Dedifferentiated amniotic fluid mesenchymal stem cell (primary cell): ENCODE data around the gene HEYL.
A peak's percentile ranks its signal among the peaks of the same experiment; 100 is the strongest.

Experiments
- DNase-seq: peaks from one replicate; pipeline ENCODE4 v3.0.0-alpha.2; 2016; ENCODE audit errors: extremely low spot score

Gene HEYL

DNA sequence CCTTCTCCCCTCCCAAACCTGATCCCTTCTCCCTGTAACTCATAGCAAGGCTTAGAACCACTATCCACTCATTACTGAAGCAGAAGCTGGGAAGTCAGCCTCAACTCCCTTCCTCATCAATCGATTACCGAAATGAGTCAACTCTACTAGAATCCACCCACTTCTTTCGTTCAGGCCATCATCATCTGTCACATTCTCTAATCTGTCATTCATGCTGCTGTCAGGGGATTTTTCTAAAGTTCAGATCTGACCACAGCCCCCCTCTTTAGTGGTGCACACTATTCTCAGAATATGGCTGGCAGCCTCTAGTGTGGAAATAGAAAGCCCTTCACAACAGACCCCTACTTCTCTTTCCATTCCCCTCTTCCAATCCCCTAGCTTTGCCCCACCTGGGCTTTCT lies 27.3 kb upstream of the HEYL start:
- DNase-seq = no peak

DNA sequence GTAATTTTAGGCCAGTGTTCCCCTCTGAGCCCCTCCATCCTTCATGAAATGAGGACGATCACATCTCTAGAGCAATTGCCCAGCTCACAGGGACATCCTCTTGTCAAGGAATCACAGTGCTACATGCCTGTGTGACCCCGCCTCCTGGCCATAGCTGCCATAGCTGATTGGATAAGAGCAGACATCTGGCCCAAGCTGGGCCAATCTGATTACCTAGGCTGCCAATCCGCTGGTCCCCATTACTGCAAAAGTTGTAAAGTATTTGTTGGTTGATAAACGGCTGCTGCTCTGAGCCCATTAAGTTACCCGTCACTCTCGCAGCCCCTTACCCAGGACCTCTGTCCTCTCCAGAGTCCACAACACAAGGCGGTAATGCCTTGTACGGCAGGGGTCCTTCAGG lies 24.1 kb upstream of the HEYL start:
- DNase-seq = no peak

DNA sequence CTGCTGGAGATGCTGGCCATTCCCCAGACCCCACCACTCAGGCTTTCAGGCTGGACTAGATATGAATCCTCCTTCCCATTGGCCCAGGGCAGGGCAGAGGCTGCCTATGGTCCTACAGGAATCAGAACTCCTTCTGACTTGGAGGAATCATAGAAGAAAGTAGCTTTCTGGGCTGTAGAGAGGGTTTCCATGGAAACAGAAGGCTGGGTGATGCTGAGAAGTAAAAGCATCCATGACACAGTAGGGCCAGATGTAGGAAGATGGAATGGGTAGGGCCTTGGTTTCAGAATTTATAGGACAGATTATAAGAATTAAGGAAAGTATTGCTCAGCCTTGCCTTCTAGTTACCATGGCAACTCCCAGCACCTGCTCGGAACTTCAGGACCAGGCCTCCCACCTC lies 23.4 kb upstream of the HEYL start:
- DNase-seq = no peak

DNA sequence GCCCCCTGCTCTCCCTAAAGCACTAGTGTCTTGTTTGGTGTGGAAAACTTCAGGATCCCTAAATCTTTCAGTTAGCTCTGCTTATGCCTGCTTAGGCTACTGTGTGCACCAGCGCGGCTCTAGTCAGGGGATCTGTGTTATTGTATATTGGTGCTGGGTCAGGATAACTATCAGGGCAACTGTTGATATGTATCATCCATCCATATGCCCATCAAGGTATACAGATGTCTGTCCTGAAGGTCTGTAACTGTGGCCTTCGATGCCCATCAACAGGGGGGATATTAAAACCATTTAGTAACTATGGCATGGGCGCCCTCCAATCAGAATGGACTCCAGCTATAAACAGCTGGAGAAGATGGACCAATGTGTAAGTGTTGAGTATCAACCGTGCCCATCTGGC lies 20.1 kb upstream of the HEYL start:
- DNase-seq = no peak

DNA sequence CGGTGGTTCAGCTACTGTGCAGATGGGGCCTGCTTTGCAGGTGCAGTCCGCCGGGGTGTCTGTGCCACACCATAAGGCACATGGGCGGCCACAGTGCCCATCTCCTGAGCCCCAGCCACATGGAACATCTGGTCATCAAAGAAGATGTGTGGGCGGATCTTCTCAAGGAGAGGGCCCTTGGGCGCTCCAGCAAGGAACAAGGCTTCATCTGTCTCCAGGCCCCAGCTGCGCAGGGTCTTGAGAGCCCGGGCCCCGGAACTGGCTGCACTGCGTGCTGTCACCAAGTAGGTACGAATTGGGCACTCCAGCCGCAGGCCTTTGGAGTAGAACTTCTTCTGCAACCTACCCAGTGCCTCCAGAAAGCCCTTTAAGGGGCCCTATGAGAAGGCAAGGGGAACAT lies 19.7 kb upstream of the HEYL start:
- no peak for DNase-seq

DNA sequence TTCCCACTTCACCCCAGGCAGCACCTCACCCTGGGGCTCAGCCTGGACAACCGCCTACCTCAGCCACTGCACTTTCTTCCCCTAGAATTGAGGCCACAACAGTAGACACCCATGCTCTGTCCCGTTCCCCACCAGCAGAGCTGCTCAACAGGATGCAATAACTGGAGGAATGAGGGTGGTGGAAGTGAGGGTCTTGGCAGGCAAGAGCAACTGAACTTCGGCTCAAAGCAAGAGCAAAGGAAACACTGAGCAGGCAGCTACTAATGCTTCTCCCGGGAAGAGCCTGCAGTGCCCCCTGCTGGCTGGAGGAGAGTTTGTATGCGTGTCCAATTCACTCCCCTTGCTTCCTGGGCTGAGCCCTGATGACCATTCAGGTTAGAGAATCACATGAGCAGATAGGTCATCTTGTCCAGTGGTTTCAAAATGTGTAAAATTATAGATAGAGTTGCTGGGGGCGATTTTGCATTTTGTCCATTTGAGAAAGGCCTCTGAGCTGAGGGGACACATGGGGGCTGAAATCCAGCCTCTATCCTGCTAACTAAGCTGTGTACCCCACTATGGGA lies 18.6 kb upstream of the HEYL start:
- DNase-seq = peak; percentile 30

DNA sequence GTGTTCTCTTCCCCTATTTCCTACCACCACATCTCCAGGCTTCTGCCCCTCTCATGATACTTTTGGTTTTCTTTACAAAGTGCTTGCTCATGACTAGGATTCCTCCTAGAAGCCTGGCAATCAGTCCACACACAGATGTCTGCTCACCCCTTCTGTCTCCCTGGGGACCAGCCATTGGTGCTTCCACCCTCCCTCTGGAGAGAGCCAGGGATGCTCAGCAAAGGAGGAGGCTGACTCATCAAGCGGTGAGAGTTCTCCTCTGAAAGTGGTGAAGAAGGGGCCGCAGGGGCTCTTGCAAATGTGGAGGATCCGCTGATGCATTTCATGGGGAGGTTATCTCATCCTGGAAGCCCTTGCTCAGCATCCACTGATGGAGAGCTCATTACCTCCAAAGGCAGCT lies 18.0 kb upstream of the HEYL start:
- no peak for DNase-seq

DNA sequence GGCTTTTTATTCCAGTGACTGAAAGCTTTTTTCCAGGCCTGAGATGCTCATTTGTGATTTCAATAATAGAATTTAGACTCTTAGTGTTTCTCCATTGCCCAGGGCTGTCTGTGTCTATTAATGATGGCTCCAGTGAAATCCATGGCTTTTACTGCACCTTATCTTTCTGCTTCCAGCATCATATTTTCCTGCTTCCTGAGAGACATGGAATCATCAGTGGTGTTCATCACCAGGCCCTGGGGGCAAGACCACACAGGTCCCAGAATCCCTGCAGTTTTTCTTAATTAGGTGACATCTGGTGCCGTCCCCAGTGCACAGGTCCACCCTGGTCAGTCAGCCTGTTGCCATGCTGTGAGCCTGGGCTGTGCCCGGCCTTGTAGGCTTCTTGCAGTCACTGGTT lies 16.9 kb upstream of the HEYL start:
- no peak for DNase-seq

DNA sequence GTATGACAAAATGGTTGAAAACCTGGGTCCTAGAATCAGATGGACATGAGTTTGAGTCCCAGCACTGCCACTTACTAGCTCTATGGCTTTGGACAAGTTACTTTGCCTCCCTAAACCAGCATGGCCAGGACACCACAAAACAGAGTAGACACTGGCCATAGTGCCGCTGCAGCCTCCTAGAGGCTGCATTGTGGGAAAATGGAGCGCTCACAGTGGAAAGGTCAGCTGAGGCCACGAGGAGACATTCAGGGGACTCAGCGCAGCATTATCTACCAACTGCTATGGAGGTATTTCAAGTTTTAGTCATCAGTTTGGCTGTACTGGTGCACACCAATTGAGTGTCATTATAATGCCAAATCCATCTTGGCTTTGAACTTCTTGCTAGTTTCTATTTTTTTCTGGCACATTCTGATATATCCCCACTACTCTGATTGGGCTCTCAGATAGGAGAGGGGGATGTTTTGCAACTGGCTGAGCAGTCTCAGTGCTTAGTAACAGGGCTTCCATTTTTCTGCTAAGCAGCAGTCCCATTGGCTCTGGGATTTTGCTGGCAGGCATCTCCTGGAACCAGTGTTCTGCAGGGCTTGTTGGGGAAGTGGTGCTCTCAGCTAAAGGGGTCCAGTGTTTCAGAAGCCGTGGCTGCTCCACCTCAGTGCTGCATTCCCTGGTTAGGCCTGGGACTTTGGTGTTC lies 16.3 kb upstream of the HEYL start:
- no peak for DNase-seq

DNA sequence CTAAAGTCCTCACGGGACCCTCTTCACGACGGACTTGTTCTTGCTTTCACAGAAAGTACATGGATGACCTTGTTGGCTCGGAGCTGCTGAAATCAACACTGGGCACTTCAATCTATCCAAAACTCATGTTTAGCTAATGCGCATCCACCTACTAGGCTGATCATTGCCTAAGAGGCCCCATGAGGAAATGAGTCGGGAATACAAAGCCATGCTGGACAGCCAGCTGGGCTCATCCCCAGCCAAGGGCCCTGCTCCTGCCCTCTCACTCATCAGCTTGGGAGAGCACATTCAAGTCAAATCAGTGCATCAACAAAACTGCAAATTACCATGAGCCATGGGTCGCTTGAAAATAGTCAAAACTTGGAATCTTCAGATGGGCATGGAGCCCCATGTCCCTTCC lies 14.8 kb upstream of the HEYL start:
- DNase-seq = no peak

DNA sequence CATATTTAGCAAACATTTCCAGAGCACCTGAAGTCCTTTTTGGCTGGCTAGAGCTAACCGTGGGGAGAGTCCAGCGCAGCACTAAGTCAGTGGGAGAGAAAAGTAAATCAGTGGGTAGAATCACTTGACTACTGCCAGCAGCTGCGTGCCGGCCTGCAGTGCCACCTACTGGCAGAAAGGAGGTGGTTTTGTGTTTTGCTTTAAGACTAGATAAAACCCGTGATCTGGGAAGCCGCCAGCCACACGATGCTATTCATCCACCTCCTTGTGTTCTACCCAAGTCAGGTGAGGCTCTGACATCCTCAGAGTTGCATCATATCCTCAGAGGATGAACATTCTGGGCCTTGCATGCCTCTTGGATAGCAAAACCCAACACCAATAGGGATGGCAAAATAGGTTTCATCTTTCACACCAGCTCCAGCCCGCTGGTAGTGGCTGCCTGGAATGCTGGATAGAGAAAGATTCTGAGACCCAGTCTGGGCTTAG lies 14.1 kb upstream of the HEYL start:
- DNase-seq = peak; percentile 75

DNA sequence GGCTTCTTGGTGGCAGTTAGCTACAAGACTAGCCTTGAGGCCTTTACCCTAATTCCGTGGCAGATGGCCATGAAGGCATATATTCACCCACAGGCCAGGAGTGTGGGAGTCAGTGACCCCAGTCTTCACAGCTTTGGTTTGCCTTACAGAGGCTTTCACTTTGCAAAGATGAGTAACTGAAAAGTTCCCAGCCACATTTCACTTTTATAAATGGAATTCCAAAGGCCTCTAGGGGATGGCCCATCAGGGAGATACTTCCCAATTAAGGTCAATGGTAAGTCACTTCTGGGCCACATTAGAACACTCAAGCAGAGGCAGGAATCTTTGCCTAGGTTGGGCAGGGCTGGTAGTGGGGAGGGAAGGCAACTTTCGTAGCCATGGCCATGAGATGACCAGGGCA lies 13.1 kb upstream of the HEYL start:
- DNase-seq = no peak

DNA sequence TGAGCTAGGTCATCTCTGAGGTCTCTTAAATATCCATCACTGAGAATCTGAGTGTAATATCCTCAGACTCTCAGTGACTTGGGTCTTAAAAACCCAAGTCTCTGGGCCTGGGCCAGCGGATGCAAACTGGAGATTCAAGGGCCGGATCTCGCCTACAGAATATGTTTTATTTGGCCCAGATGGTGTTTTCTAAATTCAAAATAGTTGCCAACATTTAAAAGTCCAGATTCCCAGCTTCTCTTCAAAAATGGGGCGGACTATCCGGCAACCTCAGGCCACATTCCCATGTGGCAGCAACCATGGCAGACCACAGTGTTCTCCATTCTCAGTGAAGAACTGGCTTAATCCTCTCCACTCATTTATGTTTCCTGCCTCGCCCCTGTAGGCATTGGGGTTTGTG lies 12.7 kb upstream of the HEYL start:
- no peak for DNase-seq

DNA sequence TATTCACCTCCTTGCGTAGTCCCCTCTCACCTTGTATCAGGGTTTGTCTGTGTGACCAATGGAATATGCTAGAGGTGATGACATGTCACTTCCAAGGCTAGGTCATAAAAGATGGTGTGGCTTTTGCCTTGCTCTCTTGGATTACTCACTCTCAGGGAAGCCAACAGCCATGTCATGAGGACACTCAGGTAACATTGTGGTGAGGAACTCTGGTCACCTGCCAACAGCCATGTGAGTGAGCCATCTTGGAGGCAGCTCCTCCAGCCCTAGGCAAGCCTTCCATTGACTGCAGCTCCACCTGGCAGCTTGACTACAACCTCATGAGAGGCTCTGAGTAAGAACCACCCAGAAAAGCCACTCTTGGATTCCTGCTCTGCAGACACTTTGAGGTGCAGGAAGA lies 11.0 kb upstream of the HEYL start:
- DNase-seq = no peak

DNA sequence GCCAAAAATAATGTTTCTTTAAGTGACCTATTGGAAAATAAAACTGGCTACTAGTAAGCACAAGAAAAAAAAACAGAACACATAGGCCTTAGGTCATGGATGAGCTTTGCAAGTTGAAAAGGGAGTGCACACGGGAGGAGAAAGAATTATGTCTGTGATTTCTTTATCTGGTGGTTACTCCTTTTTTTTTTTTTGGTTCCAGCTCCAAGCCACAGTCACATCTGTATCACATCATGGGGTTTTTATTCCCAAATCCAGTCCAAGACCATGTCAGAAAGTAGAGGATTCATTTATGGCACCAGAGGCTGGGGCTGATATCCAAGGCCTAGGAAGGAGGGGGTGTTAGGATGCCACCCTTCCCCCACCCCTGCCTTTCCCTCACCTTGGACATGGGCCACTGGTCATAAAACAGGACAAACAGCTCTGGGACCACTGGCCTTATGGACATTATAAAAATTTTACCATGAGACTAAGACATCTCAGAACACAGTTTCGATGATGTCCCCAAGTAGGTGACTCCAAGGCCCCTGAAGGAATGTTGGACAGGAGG lies 10.3 kb upstream of the HEYL start:
- no peak for DNase-seq

DNA sequence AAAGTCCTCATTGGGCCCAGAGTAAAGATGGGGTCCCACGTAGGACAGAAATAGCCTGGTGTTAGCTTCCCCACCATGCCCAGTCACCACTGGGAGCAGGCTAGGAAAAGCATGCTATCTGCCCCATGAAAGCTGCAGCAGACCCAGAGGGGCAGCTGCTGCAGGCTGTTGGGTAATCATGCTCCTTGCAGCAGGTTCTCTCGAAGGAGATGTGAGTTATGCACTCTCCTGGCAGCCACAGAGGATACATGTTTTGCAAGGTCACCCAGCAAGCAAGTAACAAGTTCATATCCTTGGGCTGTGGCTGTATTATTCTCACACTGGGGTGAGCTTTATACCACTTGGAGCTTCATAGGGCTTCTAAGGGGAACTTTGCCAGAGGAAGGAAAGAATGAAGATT lies 9.1 kb upstream of the HEYL start:
- no peak for DNase-seq

DNA sequence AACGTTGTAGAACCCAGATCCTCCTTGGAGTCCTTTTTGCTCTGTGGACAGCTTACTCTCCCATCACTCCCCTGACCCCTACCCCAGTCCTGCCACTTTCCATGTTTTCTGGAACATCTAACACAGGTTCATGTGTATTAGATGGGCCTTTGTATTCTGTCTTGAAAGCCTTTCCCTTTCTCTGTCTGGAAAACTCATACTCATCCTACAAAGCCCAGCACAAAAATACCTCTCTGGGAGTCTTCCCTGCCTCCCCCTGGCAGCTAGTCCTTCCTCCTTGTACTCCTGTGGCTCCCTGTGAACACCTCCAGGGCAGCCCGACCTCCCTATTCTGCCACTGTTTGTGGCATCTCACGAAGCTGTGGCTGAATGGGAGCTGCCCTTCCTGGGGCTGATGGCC lies 7.8 kb upstream of the HEYL start:
- no peak for DNase-seq

DNA sequence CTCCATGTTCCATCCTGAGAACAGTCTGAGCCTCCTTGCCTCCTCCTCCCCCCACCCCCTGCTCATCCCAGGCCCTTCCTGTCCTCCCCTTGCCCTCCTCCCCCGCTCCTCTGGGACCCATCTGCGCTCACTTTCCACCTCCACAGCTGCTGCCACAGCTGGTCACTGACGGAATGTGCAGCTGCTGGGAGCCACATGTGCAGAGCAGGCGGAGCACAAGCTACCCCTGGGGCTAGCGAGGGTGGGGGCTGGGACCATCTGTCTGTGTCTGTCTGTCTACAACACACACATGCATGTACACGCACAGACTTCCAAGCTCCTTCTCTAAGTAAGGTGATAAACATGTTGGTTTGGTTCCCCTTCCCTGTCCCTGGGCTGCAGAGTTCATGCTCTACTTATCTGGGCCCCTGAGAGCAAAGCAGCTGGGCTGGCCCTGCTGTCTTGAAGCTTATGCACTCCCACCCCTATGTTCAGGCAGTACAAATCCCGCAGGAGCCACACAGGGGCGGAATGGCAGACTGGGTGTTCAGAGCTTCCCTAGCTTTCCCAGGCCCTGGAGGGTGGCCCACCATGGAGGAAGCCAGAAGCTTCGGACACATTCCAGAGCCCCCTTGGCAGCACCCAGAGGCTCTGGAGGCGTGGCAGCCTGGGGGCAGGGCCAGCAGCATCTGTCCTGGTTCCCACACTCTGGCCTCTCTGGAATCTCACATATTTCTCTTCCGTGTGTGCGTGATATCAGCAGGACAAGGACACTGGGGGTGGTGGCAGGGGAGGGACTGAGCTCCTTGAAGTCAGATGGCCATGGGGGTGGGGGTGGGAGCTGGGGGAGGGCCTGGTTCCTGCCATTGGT lies 7.0 kb upstream of the HEYL start:
- DNase-seq = no peak

DNA sequence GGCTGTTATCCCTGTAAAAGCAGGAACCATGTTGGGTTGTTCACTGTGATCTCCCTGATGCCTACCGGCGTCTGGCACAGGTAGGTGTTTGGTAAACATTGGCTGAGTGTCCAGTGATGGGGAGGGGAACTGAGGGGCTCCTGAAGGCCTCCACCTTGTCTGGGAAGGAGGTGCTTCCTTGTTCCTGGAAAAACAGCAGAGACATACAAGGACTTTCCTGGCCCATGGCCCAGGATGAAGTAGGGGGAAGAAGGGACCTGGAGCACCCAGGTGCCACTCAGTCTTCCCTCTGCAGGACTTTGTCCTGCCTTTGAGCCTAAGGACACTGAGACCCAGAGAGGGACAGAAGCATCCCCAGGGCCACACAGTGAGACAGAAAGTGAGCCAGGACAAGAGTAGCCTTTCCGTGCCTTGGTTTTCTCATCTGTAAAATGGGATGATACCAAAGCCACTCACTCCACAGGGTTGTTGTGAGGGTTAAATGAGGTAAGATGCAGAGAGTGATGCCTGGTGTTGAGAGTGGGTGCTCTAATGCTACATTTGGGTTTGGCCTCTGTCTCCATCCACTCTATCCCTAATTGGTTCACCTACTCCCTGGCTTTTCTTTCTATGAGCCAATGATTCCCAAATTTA lies 6.1 kb upstream of the HEYL start:
- DNase-seq = no peak

DNA sequence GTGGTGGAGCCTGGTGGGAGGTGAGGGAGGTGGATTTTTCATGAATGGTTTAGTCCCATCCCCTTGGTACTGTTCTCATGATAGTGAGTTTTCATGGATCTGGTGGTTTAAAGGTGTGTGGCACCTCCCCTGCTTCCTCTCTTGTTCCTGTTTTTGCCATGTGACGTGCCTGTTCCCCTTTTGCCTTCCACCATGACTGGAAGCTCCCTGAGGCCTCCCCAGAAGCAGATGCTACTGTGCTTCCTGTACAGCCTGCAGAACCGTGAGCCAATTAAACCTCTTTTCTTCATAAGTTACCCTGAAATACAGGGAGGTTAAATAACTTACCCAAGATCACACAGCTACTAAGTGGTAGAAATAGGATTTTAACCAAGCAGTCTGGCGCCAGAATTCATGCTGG lies 4.3 kb upstream of the HEYL start:
- DNase-seq = no peak

DNA sequence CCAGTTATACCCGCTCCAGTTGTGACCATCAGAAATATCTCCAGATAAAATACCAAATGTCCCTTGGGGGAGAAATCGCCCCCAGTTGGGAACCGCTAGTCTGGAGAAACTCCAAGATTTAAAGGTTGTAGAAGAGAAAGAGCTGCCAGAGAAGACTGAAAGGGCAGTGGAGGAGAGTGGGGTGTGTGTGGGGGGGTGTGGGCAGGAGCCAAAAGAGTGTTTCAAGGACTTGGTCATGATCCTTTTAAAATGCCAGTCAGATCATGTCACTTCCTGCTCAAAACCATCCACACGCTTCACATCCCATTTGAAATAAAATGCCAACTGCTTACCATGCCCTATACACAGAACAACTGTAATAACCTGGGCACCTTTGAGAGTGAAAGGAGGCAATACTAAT lies 3.4 kb upstream of the HEYL start:
- DNase-seq = peak; percentile 31

DNA sequence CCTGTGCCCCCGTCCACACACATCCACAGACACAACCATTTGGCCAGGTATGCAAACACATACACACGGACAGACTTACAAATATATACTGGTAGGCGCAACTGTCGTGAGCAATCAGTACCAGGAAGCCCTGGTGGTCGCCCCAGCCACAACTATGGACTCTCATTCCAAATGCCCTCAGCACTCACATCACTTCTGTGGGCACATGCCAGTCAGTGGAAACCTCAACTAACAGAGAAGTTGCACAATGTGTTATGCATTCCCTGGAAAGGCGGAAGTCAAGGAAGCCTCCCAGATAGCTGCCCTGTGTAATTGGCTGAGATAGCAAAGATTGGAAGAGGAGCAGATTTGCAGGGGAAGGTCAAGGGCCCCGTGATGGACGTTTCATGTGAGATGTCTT lies 1.4 kb upstream of the HEYL start:
- no peak for DNase-seq

DNA sequence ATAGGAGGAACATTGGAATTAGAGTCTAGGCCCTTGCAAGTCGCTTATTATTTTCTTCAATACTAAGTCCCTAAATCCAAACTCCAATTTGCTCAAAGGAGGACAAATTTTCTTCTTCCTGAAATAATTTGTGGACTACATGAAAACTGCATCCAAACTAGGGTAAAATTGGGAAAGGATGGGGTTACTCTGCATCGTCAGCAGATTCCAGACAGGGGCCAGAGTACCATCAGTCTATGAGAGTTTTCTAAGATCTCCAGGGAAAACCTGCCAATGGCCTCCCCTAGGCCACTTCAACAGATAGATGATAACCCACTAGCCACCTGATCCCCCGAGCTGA lies 508 bp downstream of the HEYL start:
- no peak for DNase-seq
